HepG2 (cell line): ENCODE measurements around the gene APOL4. TPM values are rescaled to one million over a fixed set of nuclear protein-coding genes. Genes with fewer than 3 reads are reported as not detected.
A peak's percentile ranks its signal among the peaks of the same experiment; 100 is the strongest.

ENCODE experiments used
- ATAC-seq: fragments of 200-7000 bp; cut with Tn5 transposase; 3 replicates; pipeline ENCODE4 v1.9.1; 2020; ENCODE audit warnings: mild to moderate bottlenecking, moderate library complexity
- BruUV-seq: library from RNA; stranded (reverse); fragments of 400-500 nt; replicated peaks from 2 replicates; lab custom pipeline; 2021; lab: Mats Ljungman, UMichigan
- CTCF ChIA-PET: fragments of 300-600 bp; formaldehyde crosslinking; extraction: SDS; loops from one replicate; lab custom pipeline; 2021; ENCODE audit warnings: low total read pairs, inconsistent platforms, low intra/inter-chr PET ratio; lab: Yijun Ruan, JAX
- POLR2A ChIA-PET: fragments of 350-600 bp; sonication (Branson Sonifier 250); formaldehyde crosslinking; loops from one replicate; lab custom pipeline; 2020; ENCODE audit warnings: antibody characterized with exemption, inconsistent platforms; lab: Yijun Ruan, JAX
- DNase-seq: peaks from one replicate; pipeline ENCODE4 v3.0.0-alpha.2; 2015; ENCODE audit warnings: low spot score
- FAIRE-seq: peaks from 3 replicates; lab custom pipeline; 2011; peaks lifted over from hg19 to GRCh38; lab: Jason Lieb, UNC
- H2AFZ ChIP-seq: one replicate; pipeline ENCODE4 v1.6.1; 2011; ENCODE audit warnings: low read length, inconsistent platforms
- H3K27ac ChIP-seq: fragments of 300-600 bp; 3 replicates; pipeline ENCODE4 v1.8.0; 2011; ENCODE audit warnings: mixed run types, mild to moderate bottlenecking, mixed read lengths, low read length, inconsistent platforms; ENCODE audit not compliant: insufficient read depth; ENCODE audit errors: extremely low read length
- H3K27me3 ChIP-seq, 2 experiments: fragments of 200-600 bp in 1 of 2; 2 replicates in 1 of 2; 3 replicates in 1 of 2; pipeline versions ENCODE4 v1.6.0 to v1.8.0; 2011; ENCODE audit warnings: low read length in 2 of 2, mild to moderate bottlenecking in 2 of 2, moderate library complexity in 2 of 2, inconsistent platforms in 1 of 2; ENCODE audit not compliant: insufficient read depth in 2 of 2, control insufficient read depth in 1 of 2
- H3K36me3 ChIP-seq, 2 experiments: fragments of 200-600 bp in 1 of 2; replicated peaks in 1 of 2; 2 replicates in 1 of 2; 3 replicates in 1 of 2; pipeline versions ENCODE4 v1.5.1 to v1.8.0; 2011; ENCODE audit warnings: low read length in 2 of 2, inconsistent platforms in 1 of 2; ENCODE audit not compliant: insufficient read depth in 2 of 2, control insufficient read depth in 1 of 2
- H3K4me1 ChIP-seq: 2 replicates; pipeline ENCODE4 v1.5.1; 2012; ENCODE audit warnings: low read length, inconsistent platforms; ENCODE audit not compliant: insufficient read depth
- H3K4me2 ChIP-seq: 2 replicates; pipeline ENCODE4 v1.6.0; 2011; ENCODE audit warnings: low read depth, low read length, inconsistent platforms
- H3K4me3 ChIP-seq, 3 experiments: fragments of 200-600 bp in 1 of 3; sonication (generic), shearing (Covaris generic) in 1 of 3; replicated peaks in 1 of 3; 2 replicates each; pipeline ENCODE4 v1.5.1; 2011 to 2016; ENCODE audit warnings: low read length in 3 of 3, inconsistent platforms in 2 of 3, low read depth in 2 of 3, mild to moderate bottlenecking in 2 of 3, control low read depth in 1 of 3, mixed read lengths in 1 of 3; ENCODE audit not compliant: insufficient read depth in 1 of 3
- H3K79me2 ChIP-seq: one replicate; pipeline ENCODE4 v1.6.1; 2011; ENCODE audit warnings: low read length, inconsistent platforms; ENCODE audit not compliant: insufficient read depth
- H3K9ac ChIP-seq: 2 replicates; pipeline ENCODE4 v1.6.0; 2011; ENCODE audit warnings: mild to moderate bottlenecking, low read depth, low read length, inconsistent platforms; ENCODE audit not compliant: insufficient read depth
- H3K9me3 ChIP-seq: 2 replicates; pipeline ENCODE4 v1.5.1; 2012; ENCODE audit warnings: mild to moderate bottlenecking, low read length
- H4K20me1 ChIP-seq: 2 replicates; pipeline ENCODE4 v1.6.0; 2011; ENCODE audit warnings: inconsistent platforms, mild to moderate bottlenecking, low read length, moderate library complexity; ENCODE audit not compliant: insufficient read depth
- CAMTA2 ChIP-seq: sonication (generic); formaldehyde crosslinking; IDR thresholded peaks from 2 replicates; pipeline ENCODE4 v1.4.0; 2020; ENCODE audit warnings: mild to moderate bottlenecking, missing genetic modification reagents, borderline replicate concordance
- IKZF1 ChIP-seq: fragments of 450-650 bp; IDR thresholded peaks from 2 replicates; pipeline ENCODE4 v1.7.1; 2016
- KDM6A ChIP-seq: IDR thresholded peaks from 2 replicates; pipeline ENCODE4 v1.6.1; 2016; ENCODE audit warnings: low read depth
- KLF15 ChIP-seq: sonication (generic); formaldehyde crosslinking; IDR thresholded peaks from 2 replicates; pipeline ENCODE4 v1.8.1; 2023; ENCODE audit warnings: borderline replicate concordance, mild to moderate bottlenecking, inconsistent platforms, missing genetic modification reagents, mixed read lengths
- SALL2 ChIP-seq: sonication (generic); formaldehyde crosslinking; IDR thresholded peaks from 2 replicates; pipeline ENCODE4 v1.8.1; 2023; ENCODE audit warnings: mild to moderate bottlenecking, missing genetic modification reagents, inconsistent platforms
- SIN3B ChIP-seq: fragments of 150-350 bp; IDR thresholded peaks from 2 replicates; pipeline ENCODE4 v1.6.1; 2014; ENCODE audit warnings: low read length
- SRY ChIP-seq: sonication (generic); formaldehyde crosslinking; IDR thresholded peaks from 2 replicates; pipeline ENCODE4 v1.8.0; 2022; ENCODE audit warnings: mild to moderate bottlenecking, missing genetic modification reagents
- TAF1 ChIP-seq: sonication (generic); formaldehyde crosslinking; IDR thresholded peaks from 2 replicates; pipeline ENCODE4 v1.4.0; 2020; ENCODE audit warnings: missing genetic modification reagents
- ZFP36L2 ChIP-seq: sonication (generic); formaldehyde crosslinking; IDR thresholded peaks from 2 replicates; pipeline ENCODE4 v1.4.0; 2020; ENCODE audit warnings: missing genetic modification reagents
- ZNF18 ChIP-seq: sonication (generic); formaldehyde crosslinking; IDR thresholded peaks from 2 replicates; pipeline ENCODE4 v1.8.0; 2022; ENCODE audit warnings: mild to moderate bottlenecking, missing genetic modification reagents; ENCODE audit not compliant: insufficient replicate concordance
- ZNF274 ChIP-seq: sonication (generic); formaldehyde crosslinking; IDR thresholded peaks from 2 replicates; pipeline ENCODE4 v1.5.1; 2020; ENCODE audit warnings: mild to moderate bottlenecking, missing genetic modification reagents
- ZNF460 ChIP-seq: sonication (generic); formaldehyde crosslinking; IDR thresholded peaks from 2 replicates; pipeline ENCODE4 v1.5.1; 2020; ENCODE audit warnings: missing genetic modification reagents, mild to moderate bottlenecking, borderline replicate concordance
- ZSCAN9 ChIP-seq: IDR thresholded peaks from 2 replicates; pipeline ENCODE4 v1.6.1; 2016; ENCODE audit warnings: borderline replicate concordance
- WGBS: methylation state at CpG from one replicate; pipeline ENCODE4 v1.1.6; 2017; ENCODE audit warnings: low lambda C conversion rate; 5-methylcytosine and 5-hydroxymethylcytosine counted together
- in situ Hi-C: cut with HindIII; loops from 2 replicates; pipeline ENCODE4 v1.10.0; 2017; ENCODE audit warnings: low pct_unique_long_range_greater_than_20kb; ENCODE audit not compliant: extremely low pct_ligation_motif_present
- intact Hi-C: fragments of 100-400 bp; cut with micrococcal nuclease; formaldehyde crosslinking; loops from one replicate; pipeline ENCODE4 v1.10.0; 2022; ENCODE audit not compliant: unreplicated experiment
- polyA plus RNA-seq, 8 experiments: library from polyadenylated mRNA; depleted of rRNA in 3 of 8; stranded (reverse) in 7 of 8; unstranded in 1 of 8; fragments of >200 nt; fragmentation: Illumina TruSeq in 4 of 8; extraction: Trizol in 4 of 8; gene quantifications; 2 replicates each; pipeline versions ENCODE4 v1.2.1 to v1.2.3, GENCODE V29; 2011 to 2016; ENCODE audit warnings: low read depth in 4 of 8, missing spikeins in 1 of 8, mixed read lengths in 1 of 8; ENCODE audit not compliant: insufficient read depth in 1 of 8
- total RNA-seq, 5 experiments: library from RNA; depleted of rRNA; stranded (reverse); fragments of >200 nt; fragmentation: Illumina TruSeq; extraction: Trizol; gene quantifications; 2 replicates each; pipeline ENCODE4 v1.2.3, GENCODE V29; 2016; ENCODE audit warnings: low read depth in 1 of 5
- TF ChIP-seq, protein P1 (sequence below): sonication (generic); formaldehyde crosslinking; conservative IDR thresholded peaks from 2 replicates; pipeline ENCODE4 v1.8.0; 2022; ENCODE audit warnings: mild to moderate bottlenecking, moderate library complexity, missing genetic modification reagents
- TF ChIP-seq, protein P2 (sequence below): sonication (generic); formaldehyde crosslinking; IDR thresholded peaks from 2 replicates; pipeline ENCODE4 v1.5.1; 2020; ENCODE audit warnings: mild to moderate bottlenecking, moderate library complexity, missing genetic modification reagents
- TF ChIP-seq, protein P3 (sequence below): sonication (generic); formaldehyde crosslinking; IDR thresholded peaks from 2 replicates; pipeline ENCODE4 v1.4.0; 2020; ENCODE audit warnings: mild to moderate bottlenecking, missing genetic modification reagents

APOL4 gene
- total and polyA plus RNA-seq, 2 of the 13 experiments (the other 11 are each of a cell fraction or from before 2014, with no cell fraction given): 0.77 to 2.8 TPM

DNA sequence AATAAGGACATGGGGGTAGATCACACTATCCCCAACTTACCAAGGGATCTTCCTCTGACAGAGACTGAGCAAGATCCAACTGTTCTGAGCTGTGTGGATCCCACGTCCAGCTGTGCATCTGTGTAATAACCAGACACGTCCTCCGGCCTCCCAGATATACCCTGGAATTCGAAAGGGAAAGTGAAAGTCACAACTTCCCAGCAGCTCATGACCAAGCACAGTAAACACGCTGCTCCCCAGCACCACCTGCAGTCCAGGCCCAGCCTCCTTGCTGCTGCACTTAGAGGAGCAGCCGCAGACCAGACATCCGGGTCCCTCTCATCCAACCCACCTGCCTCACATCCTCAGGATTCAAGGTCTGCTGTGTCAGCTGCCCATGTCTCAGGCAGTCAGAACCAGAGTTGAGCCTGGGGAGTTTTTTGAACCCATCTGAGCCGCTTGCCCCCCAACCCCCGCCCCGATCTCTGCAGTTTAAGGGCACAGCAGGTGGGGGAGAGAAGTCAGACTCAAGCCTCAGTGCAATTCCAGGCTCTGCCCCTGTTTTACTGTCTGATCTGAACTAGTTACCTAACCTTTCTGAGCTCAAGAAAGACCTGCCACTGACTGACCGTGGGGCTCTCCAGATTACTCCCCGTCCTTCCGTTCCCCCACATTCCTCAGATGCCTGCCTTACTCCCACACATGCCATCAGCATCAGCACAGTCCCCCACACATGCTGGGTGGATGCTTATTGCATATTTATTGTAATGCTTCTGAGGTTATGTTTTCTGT lies 38.0 kb upstream of the APOL4 start, which contains the start of gene APOL2:
APOL2 (minus strand) TSS at position 127 of the 771 bp plus-strand sequence. CDS start 6,365 bp downstream, outside the sequence.
- Histone ChIP-seq H3K4me3 (peak within 1 kb of the TSS; percentile 71 to 94 (median 81)), H3K27me3 (no peaks in the 10 kb centered on the region; a peak in 1 of 5 replicates), H3K27ac (peak within 1 kb of the TSS; percentile 73), H3K36me3 (peaks cover 5 to 14% of the 10 kb centered on the region in 2 experiments; a peak in 3 of 5 replicates), H3K79me2 (peaks cover 48% of the 10 kb centered on the region), H4K20me1 (0 out of 2 replicates have a peak, but pooled peaks cover 4% of the 10 kb centered on the region), H3K9ac (peak within 1 kb of the TSS; percentile 78), H2AFZ (peak within 1 kb of the TSS; percentile 12), H3K4me1 (peaks cover 43% of the 10 kb centered on the region), H3K4me2 (peak within 1 kb of the TSS; percentile 94), H3K9me3 (no peaks in the 10 kb centered on the region)
- WGBS: 7% methylated on average over 9 of the region's 13 CpGs
- in situ Hi-C loops: loop anchor here (10.0 kb wide), 1 partner anchor 45 kb away; no protein-coding TSS in a partner anchor
- CTCF ChIA-PET: interaction anchor here (1.3 kb wide), 1 partner anchor 45 kb away, joined by 4 read pairs; no protein-coding TSS in a partner anchor
- BruUV-seq: no TSS peak
- DNase-seq (peak; percentile 94), ATAC-seq (peak; percentile 98), FAIRE-seq (peak; percentile 94)
- intact Hi-C loops: loop anchor here (2.0 to 5.0 kb wide), 2 partner anchors 37 kb away; partner anchors contain the start of gene APOL4
- POLR2A ChIA-PET: interaction anchor here (0.9 to 6.1 kb wide), 13 partner anchors 11 to 265 kb away, joined by 3 to 102 read pairs (median 5); partner anchors contain the start of genes APOL1, APOL3 and MYH9
- TF ChIP-seq ZSCAN9 (CRISPR knock-in tag) (no peak), ZNF274 (no peak), IKZF1 (no peak), KLF15 (CRISPR knock-in tag) (no peak), ZNF18 (CRISPR knock-in tag) (no peak), SIN3B (no peak), ZFP36L2 (CRISPR knock-in tag) (no peak), SRY (no peak), CAMTA2 (no peak), SALL2 (CRISPR knock-in tag) (0 out of 2 replicates have a peak, but pooled peaks have one; percentile 41), ZNF460 (CRISPR knock-in tag) (no peak), KDM6A (CRISPR knock-in tag) (no peak), TAF1 (CRISPR knock-in tag) (0 out of 2 replicates have a peak, but pooled peaks have one; percentile 28)
- TF ChIP-seq, protein P1, sequence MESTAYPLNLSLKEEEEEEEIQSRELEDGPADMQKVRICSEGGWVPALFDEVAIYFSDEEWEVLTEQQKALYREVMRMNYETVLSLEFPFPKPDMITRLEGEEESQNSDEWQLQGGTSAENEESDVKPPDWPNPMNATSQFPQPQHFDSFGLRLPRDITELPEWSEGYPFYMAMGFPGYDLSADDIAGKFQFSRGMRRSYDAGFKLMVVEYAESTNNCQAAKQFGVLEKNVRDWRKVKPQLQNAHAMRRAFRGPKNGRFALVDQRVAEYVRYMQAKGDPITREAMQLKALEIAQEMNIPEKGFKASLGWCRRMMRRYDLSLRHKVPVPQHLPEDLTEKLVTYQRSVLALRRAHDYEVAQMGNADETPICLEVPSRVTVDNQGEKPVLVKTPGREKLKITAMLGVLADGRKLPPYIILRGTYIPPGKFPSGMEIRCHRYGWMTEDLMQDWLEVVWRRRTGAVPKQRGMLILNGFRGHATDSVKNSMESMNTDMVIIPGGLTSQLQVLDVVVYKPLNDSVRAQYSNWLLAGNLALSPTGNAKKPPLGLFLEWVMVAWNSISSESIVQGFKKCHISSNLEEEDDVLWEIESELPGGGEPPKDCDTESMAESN (CRISPR knock-in tag): no peak
- TF ChIP-seq, protein P2, sequence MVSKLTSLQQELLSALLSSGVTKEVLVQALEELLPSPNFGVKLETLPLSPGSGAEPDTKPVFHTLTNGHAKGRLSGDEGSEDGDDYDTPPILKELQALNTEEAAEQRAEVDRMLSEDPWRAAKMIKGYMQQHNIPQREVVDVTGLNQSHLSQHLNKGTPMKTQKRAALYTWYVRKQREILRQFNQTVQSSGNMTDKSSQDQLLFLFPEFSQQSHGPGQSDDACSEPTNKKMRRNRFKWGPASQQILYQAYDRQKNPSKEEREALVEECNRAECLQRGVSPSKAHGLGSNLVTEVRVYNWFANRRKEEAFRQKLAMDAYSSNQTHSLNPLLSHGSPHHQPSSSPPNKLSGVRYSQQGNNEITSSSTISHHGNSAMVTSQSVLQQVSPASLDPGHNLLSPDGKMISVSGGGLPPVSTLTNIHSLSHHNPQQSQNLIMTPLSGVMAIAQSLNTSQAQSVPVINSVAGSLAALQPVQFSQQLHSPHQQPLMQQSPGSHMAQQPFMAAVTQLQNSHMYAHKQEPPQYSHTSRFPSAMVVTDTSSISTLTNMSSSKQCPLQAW (CRISPR knock-in tag): no peak
- TF ChIP-seq, protein P3, sequence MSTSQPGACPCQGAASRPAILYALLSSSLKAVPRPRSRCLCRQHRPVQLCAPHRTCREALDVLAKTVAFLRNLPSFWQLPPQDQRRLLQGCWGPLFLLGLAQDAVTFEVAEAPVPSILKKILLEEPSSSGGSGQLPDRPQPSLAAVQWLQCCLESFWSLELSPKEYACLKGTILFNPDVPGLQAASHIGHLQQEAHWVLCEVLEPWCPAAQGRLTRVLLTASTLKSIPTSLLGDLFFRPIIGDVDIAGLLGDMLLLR (CRISPR knock-in tag): no peak
